H1 (cell line): ENCODE results near the gene PDGFA. TPM values are rescaled to one million over a fixed set of nuclear protein-coding genes. Genes with fewer than 3 reads are reported as not detected.

ENCODE experiments used
- EP300 ChIP-seq, 2 experiments: IDR thresholded peaks; 1 replicate in 1 of 2; 2 replicates in 1 of 2; pipeline ENCODE4 v1.6.1; 2011 to 2012; ENCODE audit warnings: low read depth in 2 of 2, low read length in 2 of 2, mild to moderate bottlenecking in 2 of 2, borderline replicate concordance in 1 of 2, inconsistent platforms in 1 of 2, moderate library complexity in 1 of 2
- RNF2 ChIP-seq: fragments of 200-900, 300-1000 bp; sonication (generic); IDR thresholded peaks from 2 replicates; pipeline ENCODE4 v1.7.1; 2016; ENCODE audit warnings: borderline replicate concordance, low read depth, mild to moderate bottlenecking, antibody characterized with exemption, low read length; ENCODE audit not compliant: poor library complexity, severe bottlenecking; ENCODE audit errors: missing control alignments
- SUZ12 ChIP-seq: fragments of 200-600 bp; sonication (generic); IDR thresholded peaks from 2 replicates; pipeline ENCODE4 v1.6.1; 2012; ENCODE audit warnings: mild to moderate bottlenecking, inconsistent platforms, low read length, moderate library complexity, mixed read lengths
- polyA plus RNA-seq, 7 experiments: library from polyadenylated mRNA; depleted of rRNA in 3 of 7; stranded (reverse) in 5 of 7; unstranded in 2 of 7; fragments of >200 nt in 5 of 7; fragments of 200-250 nt in 2 of 7; gene quantifications; 1 replicate in 5 of 7; 2 replicates in 1 of 7; 4 replicates in 1 of 7; pipeline versions ENCODE4 v1.2.1 to v1.2.3, GENCODE V29; 2011 to 2013; ENCODE audit warnings: missing spikeins in 2 of 7, mixed read lengths in 2 of 7
- total RNA-seq: library from RNA; stranded (reverse); fragmentation: NEBNext Ultra II Directional; extraction: Animal tissue kit (Norgen Biotek cat#: 25700); gene quantifications from 2 replicates; pipeline ENCODE4 v1.2.1, GENCODE V29; 2021
- TF ChIP-seq, protein P1 (sequence below): fragments of 300-600 bp; sonication (generic); IDR thresholded peaks from 2 replicates; pipeline ENCODE4 v1.7.1; 2012; ENCODE audit warnings: low read length, moderate library complexity, mild to moderate bottlenecking, inconsistent platforms; ENCODE audit not compliant: insufficient replicate concordance
- TF ChIP-seq, protein P2 (sequence below): IDR thresholded peaks from 2 replicates; pipeline ENCODE4 v1.6.1; 2012; ENCODE audit warnings: low read length, inconsistent platforms

Gene PDGFA
- total and polyA plus RNA-seq, 2 of the 8 experiments (the other 6 are each of a cell fraction or from before 2014, with no cell fraction given) = 21.1 to 43.0 TPM

DNA sequence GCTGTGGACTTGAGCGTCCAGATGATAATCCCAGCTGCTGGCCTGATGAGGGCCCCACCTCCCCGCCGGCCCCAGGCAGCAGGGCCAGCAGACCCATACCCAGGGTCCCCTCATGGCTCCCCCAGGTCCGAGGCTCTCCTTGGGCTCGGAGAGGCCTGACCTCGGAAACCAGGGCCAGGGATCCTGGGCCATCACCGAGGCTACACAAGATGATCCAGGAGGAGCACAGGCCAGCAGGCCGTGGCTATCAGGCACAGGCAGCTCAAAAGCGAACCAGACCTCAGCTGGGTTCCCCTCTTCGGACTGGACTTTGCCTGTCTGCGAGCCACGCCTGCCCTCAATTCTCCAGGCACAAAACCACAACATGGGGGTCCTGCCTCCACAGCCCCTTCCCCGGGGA, 17.4 kb downstream of the PDGFA start (continued):
- TF ChIP-seq, protein P1, sequence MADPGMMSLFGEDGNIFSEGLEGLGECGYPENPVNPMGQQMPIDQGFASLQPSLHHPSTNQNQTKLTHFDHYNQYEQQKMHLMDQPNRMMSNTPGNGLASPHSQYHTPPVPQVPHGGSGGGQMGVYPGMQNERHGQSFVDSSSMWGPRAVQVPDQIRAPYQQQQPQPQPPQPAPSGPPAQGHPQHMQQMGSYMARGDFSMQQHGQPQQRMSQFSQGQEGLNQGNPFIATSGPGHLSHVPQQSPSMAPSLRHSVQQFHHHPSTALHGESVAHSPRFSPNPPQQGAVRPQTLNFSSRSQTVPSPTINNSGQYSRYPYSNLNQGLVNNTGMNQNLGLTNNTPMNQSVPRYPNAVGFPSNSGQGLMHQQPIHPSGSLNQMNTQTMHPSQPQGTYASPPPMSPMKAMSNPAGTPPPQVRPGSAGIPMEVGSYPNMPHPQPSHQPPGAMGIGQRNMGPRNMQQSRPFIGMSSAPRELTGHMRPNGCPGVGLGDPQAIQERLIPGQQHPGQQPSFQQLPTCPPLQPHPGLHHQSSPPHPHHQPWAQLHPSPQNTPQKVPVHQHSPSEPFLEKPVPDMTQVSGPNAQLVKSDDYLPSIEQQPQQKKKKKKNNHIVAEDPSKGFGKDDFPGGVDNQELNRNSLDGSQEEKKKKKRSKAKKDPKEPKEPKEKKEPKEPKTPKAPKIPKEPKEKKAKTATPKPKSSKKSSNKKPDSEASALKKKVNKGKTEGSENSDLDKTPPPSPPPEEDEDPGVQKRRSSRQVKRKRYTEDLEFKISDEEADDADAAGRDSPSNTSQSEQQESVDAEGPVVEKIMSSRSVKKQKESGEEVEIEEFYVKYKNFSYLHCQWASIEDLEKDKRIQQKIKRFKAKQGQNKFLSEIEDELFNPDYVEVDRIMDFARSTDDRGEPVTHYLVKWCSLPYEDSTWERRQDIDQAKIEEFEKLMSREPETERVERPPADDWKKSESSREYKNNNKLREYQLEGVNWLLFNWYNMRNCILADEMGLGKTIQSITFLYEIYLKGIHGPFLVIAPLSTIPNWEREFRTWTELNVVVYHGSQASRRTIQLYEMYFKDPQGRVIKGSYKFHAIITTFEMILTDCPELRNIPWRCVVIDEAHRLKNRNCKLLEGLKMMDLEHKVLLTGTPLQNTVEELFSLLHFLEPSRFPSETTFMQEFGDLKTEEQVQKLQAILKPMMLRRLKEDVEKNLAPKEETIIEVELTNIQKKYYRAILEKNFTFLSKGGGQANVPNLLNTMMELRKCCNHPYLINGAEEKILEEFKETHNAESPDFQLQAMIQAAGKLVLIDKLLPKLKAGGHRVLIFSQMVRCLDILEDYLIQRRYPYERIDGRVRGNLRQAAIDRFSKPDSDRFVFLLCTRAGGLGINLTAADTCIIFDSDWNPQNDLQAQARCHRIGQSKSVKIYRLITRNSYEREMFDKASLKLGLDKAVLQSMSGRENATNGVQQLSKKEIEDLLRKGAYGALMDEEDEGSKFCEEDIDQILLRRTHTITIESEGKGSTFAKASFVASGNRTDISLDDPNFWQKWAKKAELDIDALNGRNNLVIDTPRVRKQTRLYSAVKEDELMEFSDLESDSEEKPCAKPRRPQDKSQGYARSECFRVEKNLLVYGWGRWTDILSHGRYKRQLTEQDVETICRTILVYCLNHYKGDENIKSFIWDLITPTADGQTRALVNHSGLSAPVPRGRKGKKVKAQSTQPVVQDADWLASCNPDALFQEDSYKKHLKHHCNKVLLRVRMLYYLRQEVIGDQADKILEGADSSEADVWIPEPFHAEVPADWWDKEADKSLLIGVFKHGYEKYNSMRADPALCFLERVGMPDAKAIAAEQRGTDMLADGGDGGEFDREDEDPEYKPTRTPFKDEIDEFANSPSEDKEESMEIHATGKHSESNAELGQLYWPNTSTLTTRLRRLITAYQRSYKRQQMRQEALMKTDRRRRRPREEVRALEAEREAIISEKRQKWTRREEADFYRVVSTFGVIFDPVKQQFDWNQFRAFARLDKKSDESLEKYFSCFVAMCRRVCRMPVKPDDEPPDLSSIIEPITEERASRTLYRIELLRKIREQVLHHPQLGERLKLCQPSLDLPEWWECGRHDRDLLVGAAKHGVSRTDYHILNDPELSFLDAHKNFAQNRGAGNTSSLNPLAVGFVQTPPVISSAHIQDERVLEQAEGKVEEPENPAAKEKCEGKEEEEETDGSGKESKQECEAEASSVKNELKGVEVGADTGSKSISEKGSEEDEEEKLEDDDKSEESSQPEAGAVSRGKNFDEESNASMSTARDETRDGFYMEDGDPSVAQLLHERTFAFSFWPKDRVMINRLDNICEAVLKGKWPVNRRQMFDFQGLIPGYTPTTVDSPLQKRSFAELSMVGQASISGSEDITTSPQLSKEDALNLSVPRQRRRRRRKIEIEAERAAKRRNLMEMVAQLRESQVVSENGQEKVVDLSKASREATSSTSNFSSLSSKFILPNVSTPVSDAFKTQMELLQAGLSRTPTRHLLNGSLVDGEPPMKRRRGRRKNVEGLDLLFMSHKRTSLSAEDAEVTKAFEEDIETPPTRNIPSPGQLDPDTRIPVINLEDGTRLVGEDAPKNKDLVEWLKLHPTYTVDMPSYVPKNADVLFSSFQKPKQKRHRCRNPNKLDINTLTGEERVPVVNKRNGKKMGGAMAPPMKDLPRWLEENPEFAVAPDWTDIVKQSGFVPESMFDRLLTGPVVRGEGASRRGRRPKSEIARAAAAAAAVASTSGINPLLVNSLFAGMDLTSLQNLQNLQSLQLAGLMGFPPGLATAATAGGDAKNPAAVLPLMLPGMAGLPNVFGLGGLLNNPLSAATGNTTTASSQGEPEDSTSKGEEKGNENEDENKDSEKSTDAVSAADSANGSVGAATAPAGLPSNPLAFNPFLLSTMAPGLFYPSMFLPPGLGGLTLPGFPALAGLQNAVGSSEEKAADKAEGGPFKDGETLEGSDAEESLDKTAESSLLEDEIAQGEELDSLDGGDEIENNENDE = no peak
- TF ChIP-seq, protein P2, sequence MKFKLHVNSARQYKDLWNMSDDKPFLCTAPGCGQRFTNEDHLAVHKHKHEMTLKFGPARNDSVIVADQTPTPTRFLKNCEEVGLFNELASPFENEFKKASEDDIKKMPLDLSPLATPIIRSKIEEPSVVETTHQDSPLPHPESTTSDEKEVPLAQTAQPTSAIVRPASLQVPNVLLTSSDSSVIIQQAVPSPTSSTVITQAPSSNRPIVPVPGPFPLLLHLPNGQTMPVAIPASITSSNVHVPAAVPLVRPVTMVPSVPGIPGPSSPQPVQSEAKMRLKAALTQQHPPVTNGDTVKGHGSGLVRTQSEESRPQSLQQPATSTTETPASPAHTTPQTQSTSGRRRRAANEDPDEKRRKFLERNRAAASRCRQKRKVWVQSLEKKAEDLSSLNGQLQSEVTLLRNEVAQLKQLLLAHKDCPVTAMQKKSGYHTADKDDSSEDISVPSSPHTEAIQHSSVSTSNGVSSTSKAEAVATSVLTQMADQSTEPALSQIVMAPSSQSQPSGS = no peak
- TF ChIP-seq EP300 (IDR thresholded peaks at IDR 0.05; ENCODE audit: borderline replicate concordance in 1 of 2, low read depth in 2 of 2, low read length in 2 of 2) (no peak), RNF2 (no peak), SUZ12 (no peak)
